ENCODE data around the gene ANKS4B. TPM values are rescaled to one million over a fixed set of nuclear protein-coding genes. Genes with fewer than 3 reads are reported as not detected.

ANKS4B gene
- total and polyA plus RNA-seq, 9 donors, result under 0.01 to 0.05 (median 0.04) TPM; not detected in 6

GRCh38 chr16:21222495-21223337 lies 10.8 kb upstream of the ANKS4B start:
- no peak overlapping the region for H3K27ac ChIP-seq

GRCh38 chr16:21223787-21224186 lies 9.7 kb upstream of the ANKS4B start:
- no peak for DNase-seq
- H3K9me3 ChIP-seq, result no peaks in the 10 kb centered on the region

More at GRCh38 chr16:21222495-21223337, 10.8 kb upstream of the ANKS4B start:
- no peaks in the 10 kb centered on the region for H3K27me3 ChIP-seq
- H3K9me3 ChIP-seq, result no peaks in the 10 kb centered on the region
- no peaks in the 10 kb centered on the region for H3K36me3 ChIP-seq
- 63 to 77% (median 70%) methylated on average over 4 of the region's 4 CpGs for WGBS, 3 donors
- intact Hi-C loops (cut with DNase I), result no loop called here
- no peak for DNase-seq
- no peak for TF ChIP-seq EP300 (IDR thresholded peaks at IDR 0.05)
- no peak for TF ChIP-seq POLR2A (IDR thresholded peaks at IDR 0.05)
- TF ChIP-seq CTCF (IDR thresholded peaks at IDR 0.05), result no peak
- no peak overlapping the region for H3K4me3 ChIP-seq
- no peaks in the 10 kb centered on the region for H3K4me1 ChIP-seq (ENCODE audit: insufficient read depth)

GRCh38 chr16:21224800-21225199 lies 8.7 kb upstream of the ANKS4B start:
- H3K9me3 ChIP-seq, result no peaks in the 10 kb centered on the region
- 39 to 60% (median 50%) methylated on average over 2 of the region's 2 CpGs for whole genome bisulfite sequencing, 3 donors
- H3K27ac ChIP-seq, result no peak overlapping the region
- H3K27me3 ChIP-seq, result no peaks in the 10 kb centered on the region
- H3K36me3 ChIP-seq, result no peaks in the 10 kb centered on the region
- TF ChIP-seq EP300 (IDR thresholded peaks at IDR 0.05), result no peak
- TF ChIP-seq POLR2A (IDR thresholded peaks at IDR 0.05), result no peak
- TF ChIP-seq CTCF (IDR thresholded peaks at IDR 0.05), result no peak
- DNase-seq, result no peak
- H3K4me1 ChIP-seq (ENCODE audit: insufficient read depth), result no peaks in the 10 kb centered on the region
- no peak overlapping the region for H3K4me3 ChIP-seq
- intact Hi-C loops (cut with DNase I), result no loop called here

More at GRCh38 chr16:21223787-21224186, 9.7 kb upstream of the ANKS4B start:
- intact Hi-C loops (cut with DNase I), result no loop called here
- TF ChIP-seq CTCF (IDR thresholded peaks at IDR 0.05) (no peak), POLR2A (IDR thresholded peaks at IDR 0.05) (no peak), EP300 (IDR thresholded peaks at IDR 0.05) (no peak)
- Histone ChIP-seq H3K36me3 (no peaks in the 10 kb centered on the region), H3K27me3 (no peaks in the 10 kb centered on the region), H3K4me3 (no peak overlapping the region), H3K27ac (no peak overlapping the region), H3K4me1 (ENCODE audit: insufficient read depth) (no peaks in the 10 kb centered on the region)
- 70 to 79% (median 73%) methylated on average over 9 of the region's 9 CpGs for WGBS, 3 donors

GRCh38 chr16:21226749-21227148 lies 6.8 kb upstream of the ANKS4B start:
- Histone ChIP-seq H3K27ac (no peak overlapping the region), H3K27me3 (no peaks in the 10 kb centered on the region), H3K4me3 (no peak overlapping the region), H3K4me1 (ENCODE audit: insufficient read depth) (no peaks in the 10 kb centered on the region), H3K9me3 (no peaks in the 10 kb centered on the region), H3K36me3 (no peaks in the 10 kb centered on the region)
- DNase-seq, result no peak
- TF ChIP-seq POLR2A (IDR thresholded peaks at IDR 0.05) (no peak), CTCF (IDR thresholded peaks at IDR 0.05) (no peak), EP300 (IDR thresholded peaks at IDR 0.05) (no peak)
- intact Hi-C loops (cut with DNase I), result no loop called here
